ENCODE results near the gene RECK.

The RECK gene

GRCh38 chr9:36029765-36030528, 6.8 kb upstream of the RECK start:
- no peak for DNase-seq

GRCh38 chr9:36030871-36031270, 5.8 kb upstream of the RECK start:
- DNase-seq, result no peak

GRCh38 chr9:36031774-36032555, 4.7 kb upstream of the RECK start:
- DNase-seq, result no peak

DNA sequence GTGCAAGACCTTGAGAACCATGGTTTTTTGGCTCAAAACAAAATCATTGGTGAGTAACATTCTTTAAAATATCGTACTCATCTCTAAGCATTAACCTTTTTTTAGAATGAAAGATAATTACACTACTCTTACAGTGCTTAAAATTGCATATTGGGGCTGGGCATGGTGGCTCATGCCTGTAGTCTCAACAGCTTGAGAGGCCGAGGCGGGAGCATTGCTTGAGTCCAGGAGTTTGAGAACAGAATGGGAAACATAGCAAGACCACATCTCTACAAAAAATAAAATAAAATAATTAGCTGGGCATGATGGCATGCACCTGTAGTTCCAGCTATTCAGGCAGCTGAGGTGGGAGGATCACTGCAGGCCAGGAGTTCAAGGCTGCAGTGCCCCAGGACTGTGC, 2.9 kb upstream of the RECK start:
- no peak for DNase-seq

- no peak for DNase-seq
Observed at GRCh38 chr9:36034234-36034633, 2.5 kb upstream of the RECK start.

- no peak for DNase-seq
Observed at GRCh38 chr9:36035006-36035405, 1.7 kb upstream of the RECK start.

GRCh38 chr9:36036253-36036779, 397 bp upstream of the RECK start:
- DNase-seq, result no peak

DNA sequence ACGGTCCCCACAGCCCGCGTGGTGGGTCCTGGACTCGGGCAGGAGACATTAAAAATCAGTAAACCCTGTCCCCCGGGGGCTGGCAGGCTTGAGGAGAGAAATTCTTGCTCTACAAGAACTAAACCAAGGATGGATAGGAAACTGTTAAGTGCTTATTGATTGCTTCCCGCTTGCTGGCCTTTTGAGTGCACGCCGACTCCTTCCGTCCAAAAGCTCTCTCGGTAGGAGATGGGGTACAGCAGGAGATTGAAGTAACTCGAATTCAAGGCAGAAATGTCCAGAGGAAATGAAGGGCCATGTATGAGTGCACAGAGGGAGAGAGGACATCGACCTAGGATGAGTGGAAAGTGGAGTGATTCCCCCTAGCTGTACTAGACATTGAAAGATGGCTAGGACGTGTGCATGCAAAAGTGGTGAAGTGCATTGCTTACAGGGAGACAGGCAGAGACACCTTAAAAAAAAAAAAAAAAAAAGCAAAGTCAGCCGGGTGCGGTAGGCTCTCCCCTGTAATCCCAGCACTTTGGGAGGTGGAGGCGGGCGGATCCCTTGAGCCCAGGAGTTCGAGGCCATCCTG, 923 bp downstream of the RECK start:
- no peak for DNase-seq

DNA sequence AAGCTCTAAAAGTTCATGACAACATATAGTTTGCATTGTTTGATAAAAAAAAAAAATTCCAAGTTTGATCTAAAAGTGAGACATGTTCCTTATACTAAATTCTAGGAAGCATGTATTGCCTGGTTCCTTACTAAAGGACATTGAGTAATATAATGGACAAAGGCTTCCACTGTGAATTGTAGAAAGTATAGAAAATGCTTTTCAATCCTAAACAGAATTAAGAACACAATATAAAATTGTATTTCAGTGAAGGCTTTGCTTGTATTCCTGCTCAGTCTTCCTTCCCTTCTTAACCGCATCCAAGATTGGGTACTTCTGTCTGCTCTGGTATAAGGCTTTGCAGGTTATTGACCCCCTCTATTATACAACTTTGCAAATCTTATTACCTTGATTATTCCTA, 2.4 kb downstream of the RECK start:
- no peak for DNase-seq

DNA sequence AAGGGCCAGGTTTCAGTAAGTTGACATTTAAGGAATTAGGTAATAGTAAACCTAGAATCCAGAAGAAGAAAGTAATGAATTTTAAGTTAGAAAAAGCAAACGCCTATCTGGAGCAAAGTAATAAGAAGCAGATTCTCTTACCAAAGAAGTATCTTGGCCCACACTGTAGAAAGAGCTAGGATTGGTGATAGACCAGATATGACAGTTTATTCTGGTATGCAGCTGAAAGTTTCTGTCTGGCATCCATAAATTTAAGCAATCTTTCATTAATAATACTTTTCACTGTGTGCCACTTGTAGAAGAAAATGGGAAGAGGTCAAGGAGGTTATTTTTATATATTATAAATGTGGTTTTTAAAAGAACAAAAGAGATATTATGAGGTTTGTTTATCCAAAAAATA, 3.0 kb downstream of the RECK start:
- DNase-seq, result no peak

DNA sequence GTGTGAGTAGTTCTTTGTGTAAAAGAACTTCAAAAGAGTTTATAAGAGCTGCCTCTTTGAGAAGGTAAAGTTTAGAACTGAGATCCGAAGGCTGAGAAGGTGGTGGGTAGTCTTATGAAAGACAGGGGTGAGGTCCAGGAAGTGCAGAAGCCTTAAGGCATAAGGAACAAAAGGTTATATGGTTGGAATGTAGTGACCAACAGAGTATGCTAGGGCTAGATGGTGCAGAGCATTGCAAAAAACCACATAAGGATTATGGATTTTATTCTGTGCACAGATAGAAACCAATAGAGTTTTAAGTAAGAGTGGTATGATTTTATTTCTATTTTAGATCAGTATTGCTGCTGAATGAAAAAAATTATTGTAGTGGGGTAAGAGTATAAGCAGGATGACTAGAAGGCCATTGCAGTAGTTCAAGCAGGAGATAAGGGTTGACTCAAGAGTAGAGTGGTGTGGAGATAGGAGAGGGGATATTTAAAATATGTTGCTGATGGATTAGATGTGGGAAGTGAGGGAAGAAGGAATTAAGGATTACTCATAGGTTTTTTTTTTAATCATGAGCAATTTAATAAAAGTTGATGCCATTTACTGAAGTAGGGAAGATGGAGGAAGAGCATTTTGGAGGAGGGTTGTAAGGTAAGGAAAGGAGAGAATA, 3.7 kb downstream of the RECK start:
- no peak for DNase-seq

- DNase-seq, result no peak
Observed at GRCh38 chr9:36041506-36041905, 4.8 kb downstream of the RECK start.

- no peak for DNase-seq
Observed at GRCh38 chr9:36045610-36046009, 8.9 kb downstream of the RECK start.

DNA sequence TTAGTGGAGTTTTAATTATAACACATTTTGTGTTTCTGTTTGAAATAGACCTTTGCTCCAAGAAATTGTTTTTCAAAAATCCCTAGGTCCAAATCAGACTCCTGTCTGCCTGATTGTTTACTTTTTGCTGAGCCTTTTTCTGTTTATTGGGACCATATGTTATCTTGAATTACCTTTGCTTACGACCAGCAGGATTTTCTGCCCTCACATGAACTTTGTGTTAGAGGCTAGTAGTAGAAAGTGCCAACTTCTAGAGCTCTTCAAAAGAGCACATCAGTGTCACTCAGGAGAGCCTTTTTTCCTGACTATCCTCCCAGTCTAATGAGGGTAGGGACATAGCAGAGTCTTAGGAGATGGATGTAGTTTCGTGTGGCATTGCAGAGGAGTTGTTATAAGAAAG, 10.2 kb downstream of the RECK start:
- no peak for DNase-seq

- DNase-seq, result no peak
Observed at GRCh38 chr9:36049408-36049807, 12.7 kb downstream of the RECK start.

- DNase-seq, result no peak
Observed at GRCh38 chr9:36050476-36050875, 13.8 kb downstream of the RECK start.

GRCh38 chr9:36051317-36051716, 14.6 kb downstream of the RECK start:
- no peak for DNase-seq

GRCh38 chr9:36053971-36054370, 17.3 kb downstream of the RECK start:
- DNase-seq, result no peak

DNA sequence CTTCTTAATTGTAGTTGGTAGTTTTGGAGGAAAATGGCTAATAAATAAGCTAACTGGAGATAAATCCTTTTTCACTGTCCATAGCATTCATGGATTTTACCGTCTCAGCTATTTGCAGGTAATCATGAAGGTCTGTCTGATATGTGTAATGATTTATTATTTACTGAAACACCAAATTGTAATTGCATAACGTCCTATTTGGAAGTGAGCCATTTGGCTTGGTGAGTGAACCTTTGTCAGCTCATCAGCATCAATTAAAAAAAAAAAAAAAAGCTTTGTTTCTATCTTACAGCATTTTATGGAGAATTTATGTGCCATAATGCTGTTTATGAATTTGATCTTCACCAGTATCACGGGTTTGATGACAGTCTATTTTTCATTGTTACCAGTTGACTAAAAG, 20.2 kb downstream of the RECK start:
- DNase-seq, result no peak

DNA sequence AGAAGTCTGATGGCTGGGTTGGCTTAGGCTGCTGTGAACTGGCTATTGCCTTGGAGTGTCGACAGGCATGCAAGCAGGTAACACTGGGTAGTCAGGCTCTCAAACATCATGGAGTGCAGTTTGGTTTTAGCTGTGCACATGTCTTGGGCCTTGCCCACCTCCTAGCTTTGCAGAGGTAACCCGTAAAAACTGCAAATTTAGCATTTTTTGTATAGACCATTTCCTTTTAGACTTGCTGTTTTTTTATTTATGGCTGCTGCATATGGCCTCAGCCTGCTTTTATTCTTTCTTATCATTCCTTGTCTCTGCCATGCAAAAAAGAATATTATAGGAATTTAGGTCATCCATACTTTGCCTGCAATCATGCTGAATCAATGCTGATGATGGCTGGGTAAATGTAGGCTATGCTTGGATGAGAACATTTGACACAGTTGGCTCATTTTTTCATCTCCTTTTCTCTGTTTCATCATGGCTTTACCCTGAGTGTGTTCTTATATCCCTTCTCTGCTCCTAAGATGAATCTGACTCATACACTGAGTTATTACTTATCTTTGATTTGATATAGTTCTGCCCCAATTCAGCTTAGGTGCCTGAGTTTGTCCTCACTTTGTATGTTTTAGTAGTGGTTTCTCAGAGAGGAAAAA, 27.2 kb downstream of the RECK start:
- DNase-seq, result no peak

- no peak for DNase-seq
Observed at GRCh38 chr9:36064448-36065037, 27.8 kb downstream of the RECK start.

DNA sequence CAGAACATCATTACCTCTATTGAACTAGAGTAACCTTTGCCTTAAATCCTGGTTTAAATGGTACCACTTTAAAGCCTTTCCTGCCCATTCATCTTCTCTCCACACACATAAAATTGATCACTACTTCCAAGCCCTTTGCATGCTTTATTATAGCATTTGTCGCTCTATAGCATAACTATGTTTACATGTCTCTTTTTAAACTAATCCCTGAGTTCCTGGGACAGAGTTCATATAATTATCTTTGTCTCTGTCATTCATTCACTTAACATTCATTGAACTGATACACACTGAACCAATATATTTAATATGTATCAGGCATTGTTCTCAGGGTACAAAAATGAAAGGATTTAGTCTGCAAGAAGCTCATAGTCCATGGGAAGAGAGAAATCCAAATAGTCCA, 37.3 kb downstream of the RECK start:
- DNase-seq, result no peak

Data from NCI-H524 treated with DMSO at 0.1 percent for 48 hours (cell line).